ACHN (cell line): ENCODE results near the gene KLC3.
"Not testable (repeated sequence)": the region's sequence is repeated elsewhere in the genome, so short reads cannot be mapped to it uniquely, and the experiment has no call there.

Experiments used
- DNase-seq: peaks from one replicate; pipeline ENCODE4 v3.0.0-alpha.2; 2015
- in situ Hi-C: cut with HindIII; loops from 2 replicates; pipeline ENCODE4 v1.10.0; 2017; ENCODE audit warnings: low sequenced_read_pairs, low pct_ligation_motif_present, low pct_unique_long_range_greater_than_20kb

Gene KLC3

GRCh38 chr19:45312285-45312684 is 28.3 kb upstream of the KLC3 start:
- in situ Hi-C loops, DNase-seq: not testable (repeated sequence)

GRCh38 chr19:45314708-45315245 is 25.8 kb upstream of the KLC3 start:
- in situ Hi-C loops: no loop called here
- no peak for DNase-seq

- in situ Hi-C loops: no loop called here
Observed at GRCh38 chr19:45315304-45315703, 25.2 kb upstream of the KLC3 start.

GRCh38 chr19:45320997-45321775 is 19.4 kb upstream of the KLC3 start:
- DNase-seq: no peak
- in situ Hi-C loops: no loop called here

More at GRCh38 chr19:45315304-45315703, 25.2 kb upstream of the KLC3 start:
- no peak for DNase-seq

- no peak for DNase-seq
- in situ Hi-C loops: no loop called here
Observed at GRCh38 chr19:45321848-45322247, 18.7 kb upstream of the KLC3 start.

GRCh38 chr19:45322311-45322710 is 18.2 kb upstream of the KLC3 start:
- in situ Hi-C loops: no loop called here
- DNase-seq: no peak

- in situ Hi-C loops: no loop called here
- DNase-seq: no peak
Observed at GRCh38 chr19:45322744-45323281, 17.7 kb upstream of the KLC3 start, which contains the start of gene CKM. TSS of gene CKM (minus strand) at chr19:45322875. CDS start at chr19:45319713, 3,162 bp downstream.

GRCh38 chr19:45323671-45324081 is 16.9 kb upstream of the KLC3 start:
- DNase-seq: no peak
- in situ Hi-C loops: no loop called here

- in situ Hi-C loops: no loop called here
- no peak for DNase-seq
Observed at GRCh38 chr19:45324349-45324907, 16.1 kb upstream of the KLC3 start.

GRCh38 chr19:45327404-45328143 is 13.0 kb upstream of the KLC3 start:
- in situ Hi-C loops: no loop called here
- no peak for DNase-seq

- in situ Hi-C loops: no loop called here
- DNase-seq: no peak
Observed at GRCh38 chr19:45331411-45331810, 9.1 kb upstream of the KLC3 start.

GRCh38 chr19:45333609-45334303 is 6.8 kb upstream of the KLC3 start:
- in situ Hi-C loops: no loop called here
- no peak for DNase-seq

- DNase-seq, in situ Hi-C loops: not testable (repeated sequence)
Observed at GRCh38 chr19:45334881-45335280, 5.7 kb upstream of the KLC3 start.

GRCh38 chr19:45336696-45337251 is 3.8 kb upstream of the KLC3 start:
- no peak for DNase-seq
- in situ Hi-C loops: no loop called here

- in situ Hi-C loops: no loop called here
- no peak for DNase-seq
Observed at GRCh38 chr19:45339629-45340028, 921 bp upstream of the KLC3 start.

GRCh38 chr19:45340899-45341453 is 426 bp downstream of the KLC3 start:
- no peak for DNase-seq
- in situ Hi-C loops: no loop called here

- no peak for DNase-seq
- in situ Hi-C loops: no loop called here
Observed at GRCh38 chr19:45342911-45343310, 2.4 kb downstream of the KLC3 start.
